Neuronal stem cell (in vitro differentiated cells): Measurements from ENCODE around the gene ICA1.

Experiments used
- DNase-seq: peaks from one replicate; pipeline ENCODE4 v3.0.0-alpha.2; 2013; ENCODE audit warnings: low spot score
- H2AFZ ChIP-seq: one replicate; pipeline ENCODE4 v1.6.1; 2013; ENCODE audit warnings: mild to moderate bottlenecking, low read length, inconsistent platforms
- H2AK5ac ChIP-seq: 2 replicates; pipeline ENCODE4 v1.6.1; 2013; ENCODE audit warnings: low read depth, mild to moderate bottlenecking, inconsistent platforms, low read length, moderate library complexity, mixed read lengths
- H2BK120ac ChIP-seq: 2 replicates; pipeline ENCODE4 v1.6.1; 2013; ENCODE audit warnings: low read depth, mild to moderate bottlenecking, inconsistent platforms, low read length, moderate library complexity, mixed read lengths
- H2BK12ac ChIP-seq: one replicate; pipeline ENCODE4 v1.6.1; 2013; ENCODE audit warnings: low read length, inconsistent platforms
- H2BK15ac ChIP-seq: 2 replicates; pipeline ENCODE4 v1.6.1; 2013; ENCODE audit warnings: mild to moderate bottlenecking, low read length, inconsistent platforms, mixed read lengths
- H2BK5ac ChIP-seq: one replicate; pipeline ENCODE4 v1.6.1; 2013; ENCODE audit warnings: inconsistent platforms, mild to moderate bottlenecking, low read length, moderate library complexity
- H3K14ac ChIP-seq: one replicate; pipeline ENCODE4 v1.6.1; 2013; ENCODE audit warnings: low read length, inconsistent platforms
- H3K18ac ChIP-seq: 2 replicates; pipeline ENCODE4 v1.6.1; 2013; ENCODE audit warnings: low read length, inconsistent platforms
- H3K23ac ChIP-seq: 2 replicates; pipeline ENCODE4 v1.6.1; 2013; ENCODE audit warnings: low read depth, mild to moderate bottlenecking, mixed read lengths, low read length, inconsistent platforms; ENCODE audit not compliant: poor library complexity
- H3K27ac ChIP-seq: replicated peaks from 3 replicates; pipeline ENCODE4 v1.5.1; 2013; ENCODE audit warnings: low read length, inconsistent platforms
- H3K27me3 ChIP-seq, 3 experiments: 2 replicates each; pipeline ENCODE4 v1.6.1; 2013; ENCODE audit warnings: low read length in 3 of 3, mild to moderate bottlenecking in 2 of 3, inconsistent platforms in 1 of 3, low read depth in 1 of 3, mixed read lengths in 1 of 3, moderate library complexity in 1 of 3; ENCODE audit not compliant: control insufficient read depth in 3 of 3, insufficient read depth in 3 of 3
- H3K36me3 ChIP-seq, 2 donors: replicated peaks in 1 of 2; 2 replicates each; pipeline ENCODE4 v1.6.1; 2013; ENCODE audit warnings: low read length in 2 of 2; ENCODE audit not compliant: control insufficient read depth in 2 of 2, insufficient read depth in 2 of 2
- H3K4ac ChIP-seq: 2 replicates; pipeline ENCODE4 v1.6.1; 2013; ENCODE audit warnings: inconsistent platforms, mild to moderate bottlenecking, low read length, moderate library complexity
- H3K4me1 ChIP-seq, 2 donors: 1 replicate in 1 of 2; 2 replicates in 1 of 2; pipeline ENCODE4 v1.6.1; 2013; ENCODE audit warnings: low read length in 2 of 2, low read depth in 1 of 2; ENCODE audit not compliant: control insufficient read depth in 2 of 2, insufficient read depth in 1 of 2
- H3K4me2 ChIP-seq: one replicate; pipeline ENCODE4 v1.6.1; 2013; ENCODE audit warnings: mild to moderate bottlenecking, low read length, inconsistent platforms; ENCODE audit not compliant: insufficient read depth, poor library complexity, severe bottlenecking
- H3K4me3 ChIP-seq, 2 donors: 2 replicates each; pipeline ENCODE4 v1.5.1; 2013; ENCODE audit warnings: low read length in 2 of 2, mild to moderate bottlenecking in 2 of 2, inconsistent platforms in 1 of 2, moderate library complexity in 1 of 2
- H3K79me1 ChIP-seq: one replicate; pipeline ENCODE4 v1.6.1; 2013; ENCODE audit warnings: low read depth, mild to moderate bottlenecking, inconsistent platforms, low read length, moderate library complexity
- H3K9ac ChIP-seq: one replicate; pipeline ENCODE4 v1.6.1; 2013; ENCODE audit warnings: mild to moderate bottlenecking, low read depth, low read length, inconsistent platforms; ENCODE audit not compliant: poor library complexity
- H3K9me3 ChIP-seq, 2 donors: replicated peaks in 1 of 2; 2 replicates each; pipeline versions ENCODE3 to v1.6.1; 2013; ENCODE audit warnings: low read length in 2 of 2, mild to moderate bottlenecking in 2 of 2, inconsistent platforms in 1 of 2, low read depth in 1 of 2, mixed read lengths in 1 of 2, moderate library complexity in 1 of 2; ENCODE audit not compliant: control insufficient read depth in 2 of 2, insufficient read depth in 1 of 2
- H4K8ac ChIP-seq: one replicate; pipeline ENCODE4 v1.6.1; 2013; ENCODE audit warnings: low read depth, mild to moderate bottlenecking, inconsistent platforms, low read length, moderate library complexity
- H4K91ac ChIP-seq: one replicate; pipeline ENCODE4 v1.6.1; 2013; ENCODE audit warnings: low read length, low read depth, mild to moderate bottlenecking, inconsistent platforms; ENCODE audit not compliant: poor library complexity
- WGBS, 2 donors: extraction: QIAGEN DNeasy Blood & Tissue Kit; methylation state at CpG; one replicate each; pipeline ENCODE4 v1.1.7; 2013; ENCODE audit warnings: missing lambda C conversion rate in 2 of 2, mixed read lengths in 1 of 2; ENCODE audit not compliant: insufficient read length in 2 of 2, insufficient replicate concordance in 1 of 2; ENCODE audit errors: extremely low coverage in 2 of 2; 5-methylcytosine and 5-hydroxymethylcytosine counted together

The ICA1 gene

DNA sequence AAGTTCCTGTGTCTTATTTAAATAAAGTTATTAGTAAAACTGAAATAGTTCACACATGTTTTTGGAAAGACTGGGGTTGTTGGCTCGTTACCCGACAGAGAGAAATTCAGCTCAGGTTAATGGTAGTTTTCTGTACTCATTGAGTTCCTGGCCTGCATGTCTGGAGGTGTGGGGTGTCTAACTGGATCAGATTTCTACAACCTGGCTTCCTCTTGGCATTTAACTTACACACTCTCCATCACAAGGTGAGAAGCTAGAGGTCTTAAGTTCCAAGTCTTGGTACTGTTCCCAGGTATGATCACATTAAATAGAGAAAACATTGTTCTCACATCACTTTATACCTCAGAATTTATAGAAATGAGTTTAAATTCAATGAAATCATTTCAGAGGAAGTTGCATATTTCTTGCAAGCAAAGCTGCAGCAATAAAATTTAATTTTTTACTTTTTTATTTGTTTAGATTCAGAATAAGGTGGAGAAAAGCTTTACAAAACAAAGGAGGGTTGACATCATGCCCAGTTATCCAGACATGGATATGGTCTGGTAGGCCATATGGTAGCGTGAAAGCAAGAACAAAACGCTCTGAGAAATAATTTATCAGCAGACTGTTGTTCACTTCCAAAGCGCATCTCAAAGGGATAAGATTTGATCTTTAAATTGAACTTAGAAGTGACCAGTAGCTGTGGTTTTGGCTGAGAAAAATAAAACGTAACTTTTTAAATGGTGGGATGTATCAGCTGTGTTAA is 172.8 kb downstream of the ICA1 start:
- H2AK5ac ChIP-seq = no peak overlapping the region
- no peak overlapping the region for H2BK120ac ChIP-seq
- H3K79me1 ChIP-seq = no peaks in the 10 kb centered on the region
- H3K36me3 ChIP-seq = peaks cover 0 to 37% of the 10 kb centered on the region in 2 donors
- H3K27ac ChIP-seq = no peak overlapping the region
- no peak overlapping the region for H2BK5ac ChIP-seq
- no peak overlapping the region for H3K4ac ChIP-seq
- H3K9me3 ChIP-seq = no peaks in the 10 kb centered on the region
- H3K4me3 ChIP-seq = no peak overlapping the region
- no CpG with 5 or more reads among the region's 6 CpGs for WGBS, 2 donors
- H3K23ac ChIP-seq = no peak overlapping the region
- H3K27me3 ChIP-seq = no peaks in the 10 kb centered on the region
- H3K4me1 ChIP-seq = no peaks in the 10 kb centered on the region
- no peak overlapping the region for H2BK15ac ChIP-seq
- H4K91ac ChIP-seq = no peak overlapping the region
- H4K8ac ChIP-seq = no peak overlapping the region
- no peak overlapping the region for H3K4me2 ChIP-seq
- H3K9ac ChIP-seq = no peak overlapping the region
- H2BK12ac ChIP-seq = no peak overlapping the region
- H3K14ac ChIP-seq = no peak overlapping the region
- no peak overlapping the region for H2AFZ ChIP-seq
- H3K18ac ChIP-seq = no peak overlapping the region
- DNase-seq = no peak

DNA sequence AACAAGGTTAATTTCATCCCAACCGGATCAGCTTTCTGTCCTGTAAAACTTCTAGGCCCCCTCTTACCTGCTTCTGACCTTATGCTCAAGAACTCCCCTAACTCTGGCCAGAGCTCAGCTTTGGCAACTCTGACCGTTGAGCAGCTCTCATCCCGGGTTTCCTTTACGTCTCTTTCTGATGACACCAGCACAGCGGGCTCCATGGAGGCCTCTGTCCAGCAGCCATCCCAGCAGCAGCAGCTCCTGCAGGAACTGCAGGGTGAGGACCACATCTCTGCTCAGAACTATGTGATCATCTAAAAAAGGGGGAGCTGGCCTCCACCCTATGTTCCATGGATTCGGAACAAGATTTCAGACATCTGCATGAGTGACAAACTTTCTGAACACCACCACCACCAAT is 175.7 kb downstream of the ICA1 start:
- Histone ChIP-seq H2BK120ac (no peak overlapping the region), H4K91ac (no peak overlapping the region), H2BK12ac (no peak overlapping the region), H2BK5ac (no peak overlapping the region), H3K36me3 (peaks cover 0 to 44% of the 10 kb centered on the region in 2 donors), H2AFZ (no peak overlapping the region), H3K23ac (no peak overlapping the region), H2BK15ac (no peak overlapping the region), H3K4me2 (no peak overlapping the region), H3K9me3 (no peaks in the 10 kb centered on the region), H3K27ac (no peak overlapping the region), H4K8ac (no peak overlapping the region), H3K4ac (no peak overlapping the region), H2AK5ac (no peak overlapping the region), H3K14ac (no peak overlapping the region), H3K9ac (no peak overlapping the region), H3K4me1 (no peaks in the 10 kb centered on the region), H3K18ac (no peak overlapping the region), H3K79me1 (no peaks in the 10 kb centered on the region), H3K27me3 (no peaks in the 10 kb centered on the region), H3K4me3 (no peak overlapping the region)
- DNase-seq = no peak
- WGBS, 2 donors = no CpG with 5 or more reads among the region's 6 CpGs

DNA sequence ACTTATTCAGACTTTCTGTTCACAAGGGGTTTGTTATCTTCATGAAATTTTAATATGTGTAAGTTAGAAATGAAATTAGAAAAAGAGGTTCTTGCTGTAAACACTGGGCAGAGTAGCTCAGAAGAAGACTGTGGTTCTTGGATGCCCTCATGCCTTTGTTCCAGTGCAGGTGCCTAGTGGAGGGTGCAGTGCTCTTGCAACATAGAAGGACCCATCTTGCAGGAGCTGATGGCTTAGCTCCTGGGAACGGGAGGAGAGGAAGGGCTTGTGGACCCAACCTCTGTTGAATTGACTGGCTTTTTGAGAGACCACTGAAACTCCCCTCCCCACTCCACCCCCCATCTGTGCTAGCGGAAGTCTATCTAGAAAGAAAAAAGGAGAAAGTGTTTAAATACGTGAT is 176.5 kb downstream of the ICA1 start:
- no CpG with 5 or more reads among the region's 3 CpGs for WGBS, 2 donors
- H3K27ac ChIP-seq = no peak overlapping the region
- no peak overlapping the region for H3K9ac ChIP-seq
- no peak overlapping the region for H3K4me2 ChIP-seq
- no peaks in the 10 kb centered on the region for H3K79me1 ChIP-seq
- no peaks in the 10 kb centered on the region for H3K4me1 ChIP-seq
- no peaks in the 10 kb centered on the region for H3K9me3 ChIP-seq
- no peak overlapping the region for H3K14ac ChIP-seq
- no peak overlapping the region for H2AK5ac ChIP-seq
- no peak overlapping the region for H3K4me3 ChIP-seq
- DNase-seq = no peak
- no peaks in the 10 kb centered on the region for H3K27me3 ChIP-seq
- peaks cover 0 to 44% of the 10 kb centered on the region in 2 donors for H3K36me3 ChIP-seq
- H4K91ac ChIP-seq = no peak overlapping the region
- no peak overlapping the region for H2AFZ ChIP-seq
- H2BK120ac ChIP-seq = no peak overlapping the region
- H2BK15ac ChIP-seq = no peak overlapping the region
- no peak overlapping the region for H2BK5ac ChIP-seq
- no peak overlapping the region for H4K8ac ChIP-seq
- no peak overlapping the region for H2BK12ac ChIP-seq
- H3K4ac ChIP-seq = no peak overlapping the region
- H3K18ac ChIP-seq = no peak overlapping the region
- H3K23ac ChIP-seq = no peak overlapping the region

DNA sequence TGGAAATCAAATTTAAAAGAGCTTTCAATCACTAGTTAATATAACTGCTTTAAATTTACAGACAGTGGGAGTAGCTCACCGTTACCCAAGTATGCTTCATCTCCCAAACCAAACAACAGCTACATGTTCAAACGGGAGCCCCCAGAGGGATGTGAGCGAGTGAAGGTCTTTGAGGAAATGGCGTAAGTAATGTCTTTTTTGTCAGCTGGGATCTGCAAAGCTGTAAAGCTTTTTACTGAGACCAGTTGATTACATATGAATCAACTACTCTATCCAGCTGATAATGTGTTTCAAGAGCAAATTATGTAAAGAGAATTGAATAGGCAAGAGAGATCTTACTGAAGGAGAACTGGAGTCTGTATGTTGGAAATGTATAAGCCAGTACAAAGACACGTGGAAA is 177.1 kb downstream of the ICA1 start:
- no peak overlapping the region for H4K8ac ChIP-seq
- H2AFZ ChIP-seq = no peak overlapping the region
- H3K27ac ChIP-seq = no peak overlapping the region
- H3K9ac ChIP-seq = no peak overlapping the region
- H3K23ac ChIP-seq = no peak overlapping the region
- H2BK120ac ChIP-seq = no peak overlapping the region
- no peak overlapping the region for H3K4me2 ChIP-seq
- H3K27me3 ChIP-seq = no peaks in the 10 kb centered on the region
- H2AK5ac ChIP-seq = no peak overlapping the region
- H3K36me3 ChIP-seq = peaks cover 0 to 44% of the 10 kb centered on the region in 2 donors
- no peak overlapping the region for H4K91ac ChIP-seq
- no peak overlapping the region for H2BK12ac ChIP-seq
- WGBS, 2 donors = no CpG with 5 or more reads among the region's 5 CpGs
- H3K4ac ChIP-seq = no peak overlapping the region
- H3K4me3 ChIP-seq = no peak overlapping the region
- H3K9me3 ChIP-seq = no peaks in the 10 kb centered on the region
- H3K18ac ChIP-seq = no peak overlapping the region
- no peaks in the 10 kb centered on the region for H3K4me1 ChIP-seq
- no peaks in the 10 kb centered on the region for H3K79me1 ChIP-seq
- H3K14ac ChIP-seq = no peak overlapping the region
- no peak overlapping the region for H2BK5ac ChIP-seq
- no peak for DNase-seq
- no peak overlapping the region for H2BK15ac ChIP-seq
